Loucy (cell line): ENCODE measurements around the gene FIGNL2.

Experiments
- H2AFZ ChIP-seq: fragments of 200-600 bp; sonication (generic); 2 replicates; pipeline ENCODE4 v1.6.0; 2016; ENCODE audit warnings: antibody characterized with exemption, mild to moderate bottlenecking, low read length, moderate library complexity
- H3F3A ChIP-seq: fragments of 200-600 bp; 2 replicates; pipeline ENCODE4 v1.6.0; 2016; ENCODE audit warnings: antibody characterized with exemption, low read depth, mild to moderate bottlenecking
- H3K27me3 ChIP-seq: fragments of 200-600 bp; sonication (generic); 2 replicates; pipeline ENCODE4 v1.6.1; 2014; ENCODE audit warnings: low read length, mild to moderate bottlenecking; ENCODE audit not compliant: insufficient read depth, poor library complexity, severe bottlenecking
- H3K36me3 ChIP-seq: fragments of 200-600 bp; sonication (generic); 2 replicates; pipeline ENCODE4 v1.6.1; 2016; ENCODE audit warnings: low read length; ENCODE audit not compliant: insufficient read depth
- H3K4me1 ChIP-seq: fragments of 200-600 bp; sonication (generic); 2 replicates; pipeline ENCODE4 v1.5.1; 2014; ENCODE audit warnings: low read length, mild to moderate bottlenecking; ENCODE audit not compliant: insufficient read depth, poor library complexity, severe bottlenecking
- H3K4me2 ChIP-seq: fragments of 200-600 bp; sonication (generic); 2 replicates; pipeline ENCODE4 v1.6.0; 2014; ENCODE audit warnings: antibody characterized with exemption, low read length, low read depth, mild to moderate bottlenecking; ENCODE audit not compliant: poor library complexity, severe bottlenecking
- H3K4me3 ChIP-seq: fragments of 200-600 bp; sonication (generic); 2 replicates; pipeline ENCODE4 v1.5.1; 2014; ENCODE audit warnings: low read length, mild to moderate bottlenecking, mixed read lengths; ENCODE audit not compliant: poor library complexity, severe bottlenecking
- H3K79me2 ChIP-seq: fragments of 200-600 bp; sonication (generic); 2 replicates; pipeline ENCODE4 v1.6.1; 2014; ENCODE audit warnings: low read length; ENCODE audit not compliant: insufficient read depth
- H3K9ac ChIP-seq: fragments of 200-600 bp; sonication (generic); 2 replicates; pipeline ENCODE4 v1.6.0; 2014; ENCODE audit warnings: mild to moderate bottlenecking, low read depth, low read length, moderate library complexity; ENCODE audit not compliant: poor library complexity, severe bottlenecking
- H3K9me2 ChIP-seq: fragments of 200-600 bp; sonication (generic); replicated peaks from 2 replicates; pipeline ENCODE4 v1.6.1; 2016; ENCODE audit warnings: low read depth, low read length, mixed read lengths
- H3K9me3 ChIP-seq: fragments of 200-600 bp; sonication (generic); 2 replicates; pipeline ENCODE4 v1.6.1; 2014; ENCODE audit warnings: mild to moderate bottlenecking, antibody characterized with exemption, low read length, low read depth; ENCODE audit not compliant: insufficient read depth
- H4K20me1 ChIP-seq: fragments of 200-600 bp; sonication (generic); 2 replicates; pipeline ENCODE4 v1.6.0; 2014; ENCODE audit warnings: antibody characterized with exemption, low read length, mild to moderate bottlenecking; ENCODE audit not compliant: insufficient read depth, poor library complexity, severe bottlenecking
- CTCF ChIP-seq: fragments of 200-600 bp; sonication (generic); conservative IDR thresholded peaks from 2 replicates; pipeline ENCODE4 v1.5.1; 2014; ENCODE audit warnings: mild to moderate bottlenecking, antibody characterized with exemption, low read length
- EZH2phosphoT487 ChIP-seq: fragments of 200-600 bp; IDR thresholded peaks from 2 replicates; pipeline ENCODE4 v1.6.1; 2018; ENCODE audit warnings: antibody characterized with exemption, mild to moderate bottlenecking, moderate library complexity, borderline replicate concordance

The FIGNL2 gene

GRCh38 chr12:51895378-51896135 lies 47.0 kb upstream of the FIGNL2 start:
- Histone ChIP-seq H3K9me3 (no peaks in the 10 kb centered on the region), H3F3A (no peaks in the 10 kb centered on the region), H3K4me3 (no peak overlapping the region), H3K4me2 (no peak overlapping the region), H3K9ac (no peak overlapping the region), H3K79me2 (no peaks in the 10 kb centered on the region), H3K27me3 (no peaks in the 10 kb centered on the region), H3K36me3 (no peaks in the 10 kb centered on the region), H2AFZ (peak overlapping the region; percentile 60; the same call in 1 of the 2 replicates), H4K20me1 (no peaks in the 10 kb centered on the region), H3K9me2 (no peaks in the 10 kb centered on the region), H3K4me1 (no peaks in the 10 kb centered on the region)
- TF ChIP-seq CTCF (no peak), EZH2phosphoT487 (no peak)

DNA sequence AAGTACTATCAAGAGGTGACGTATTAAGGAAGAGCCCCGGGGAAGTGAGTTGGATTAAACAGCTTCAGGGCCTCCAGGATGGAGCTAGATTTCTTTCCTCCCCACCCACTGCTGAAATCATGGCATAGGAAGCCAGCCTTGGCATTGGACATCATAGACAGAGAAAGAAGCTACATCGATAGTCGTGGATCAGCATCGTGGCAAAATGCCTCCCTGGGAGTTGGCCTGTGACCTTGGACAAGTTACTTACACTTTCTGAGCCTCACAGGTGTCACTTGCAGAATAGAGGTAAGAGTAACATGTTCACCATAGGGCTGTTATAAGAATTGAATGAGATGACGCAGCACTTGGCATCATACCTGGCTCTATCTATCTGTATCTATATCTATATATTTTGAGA lies 45.3 kb upstream of the FIGNL2 start:
- H2AFZ ChIP-seq, result no peak overlapping the region
- H3K4me3 ChIP-seq, result no peak overlapping the region
- H3K27me3 ChIP-seq, result no peaks in the 10 kb centered on the region
- H3K9ac ChIP-seq, result no peak overlapping the region
- no peaks in the 10 kb centered on the region for H3K9me2 ChIP-seq
- no peaks in the 10 kb centered on the region for H3K79me2 ChIP-seq
- H3K36me3 ChIP-seq, result no peaks in the 10 kb centered on the region
- H3F3A ChIP-seq, result no peaks in the 10 kb centered on the region
- H4K20me1 ChIP-seq, result no peaks in the 10 kb centered on the region
- TF ChIP-seq CTCF, result no peak
- no peak for TF ChIP-seq EZH2phosphoT487
- H3K4me2 ChIP-seq, result no peak overlapping the region
- no peaks in the 10 kb centered on the region for H3K9me3 ChIP-seq
- no peaks in the 10 kb centered on the region for H3K4me1 ChIP-seq

- Histone ChIP-seq H3F3A (no peaks in the 10 kb centered on the region), H3K36me3 (no peaks in the 10 kb centered on the region), H4K20me1 (no peaks in the 10 kb centered on the region), H3K4me1 (no peaks in the 10 kb centered on the region), H3K9ac (no peak overlapping the region), H3K27me3 (no peaks in the 10 kb centered on the region), H2AFZ (no peak overlapping the region), H3K4me3 (no peak overlapping the region), H3K4me2 (no peak overlapping the region), H3K9me3 (no peaks in the 10 kb centered on the region), H3K9me2 (no peaks in the 10 kb centered on the region), H3K79me2 (no peaks in the 10 kb centered on the region)
- peak; percentile 59 for TF ChIP-seq CTCF
- no peak for TF ChIP-seq EZH2phosphoT487
Observed at GRCh38 chr12:51891843-51892242, 43.3 kb upstream of the FIGNL2 start.
